ENCODE data around the gene HSPA12A.

HSPA12A gene

DNA sequence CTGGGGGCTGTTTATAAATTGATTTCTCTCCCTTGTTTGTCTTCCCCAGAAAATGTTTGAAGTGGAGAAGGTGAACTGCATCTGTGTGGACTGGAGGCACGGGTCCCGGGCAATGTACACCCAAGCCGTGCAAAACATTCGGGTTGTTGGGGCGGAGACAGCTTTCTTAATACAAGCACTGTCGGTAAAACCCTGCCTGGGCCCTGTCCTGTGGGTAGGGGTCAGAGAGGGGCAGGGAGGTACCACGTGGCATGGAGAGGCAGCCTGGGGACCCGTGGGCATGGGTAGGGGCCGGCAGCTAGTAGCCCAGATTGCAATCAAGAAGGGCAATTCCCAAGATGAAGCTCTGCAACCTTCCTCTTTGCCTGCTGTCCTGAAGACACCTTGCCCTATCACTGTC lies 115.6 kb downstream of the HSPA12A start:
- no peak for FAIRE-seq

DNA sequence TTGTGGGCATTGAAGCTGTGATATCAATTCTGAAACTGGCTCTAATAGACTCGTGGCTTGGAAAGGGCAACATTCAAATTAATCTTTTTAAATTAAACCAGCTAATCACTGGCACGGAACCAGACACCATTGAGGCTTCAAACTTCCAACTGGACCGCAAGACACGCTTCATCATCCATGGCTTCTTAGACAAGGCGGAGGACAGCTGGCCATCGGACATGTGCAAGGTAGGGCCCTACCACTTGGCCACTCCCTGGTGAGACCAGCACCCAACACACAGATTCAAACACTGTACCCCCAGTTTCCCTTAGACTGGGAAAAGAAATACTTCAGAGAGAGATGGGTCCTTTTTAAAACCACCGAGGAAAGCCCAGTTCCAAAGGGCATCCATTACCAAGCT lies 116.5 kb downstream of the HSPA12A start:
- FAIRE-seq: no peak

DNA sequence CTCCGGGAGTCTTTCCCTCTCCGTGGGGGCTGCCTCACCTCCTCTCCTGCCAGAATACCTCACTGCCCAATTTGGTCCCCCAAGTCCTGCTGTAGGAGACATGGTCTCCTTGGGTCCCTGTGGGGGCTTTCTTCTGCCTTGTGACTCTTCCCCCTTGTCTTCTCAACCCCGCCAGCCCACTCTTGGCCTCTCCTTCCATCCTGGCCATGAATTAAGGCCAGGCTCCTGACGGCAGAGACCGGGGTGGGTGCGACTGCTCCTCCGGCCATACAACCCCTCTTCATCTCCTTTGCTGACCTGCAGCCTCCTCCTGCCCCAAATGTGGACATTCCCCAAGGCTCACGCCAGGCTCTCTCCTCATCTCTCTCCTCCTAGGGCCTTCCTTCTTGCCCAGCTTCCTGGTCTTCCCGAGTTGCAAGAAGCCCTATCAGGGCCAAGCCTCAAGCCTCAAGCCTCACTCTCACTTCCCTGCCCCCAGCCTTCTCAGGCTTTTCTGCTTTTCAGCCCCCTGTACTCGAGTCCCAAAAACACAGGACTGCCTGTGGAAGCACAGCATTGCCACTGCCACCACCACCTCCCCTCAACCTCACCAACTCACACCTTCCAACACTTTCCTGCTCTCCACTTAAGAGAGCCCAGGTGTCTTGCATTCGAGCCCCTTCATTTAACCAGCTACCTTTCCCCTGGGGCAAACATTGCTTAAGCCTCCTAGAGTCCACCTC lies 120.3 kb downstream of the HSPA12A start:
- no peak for FAIRE-seq

DNA sequence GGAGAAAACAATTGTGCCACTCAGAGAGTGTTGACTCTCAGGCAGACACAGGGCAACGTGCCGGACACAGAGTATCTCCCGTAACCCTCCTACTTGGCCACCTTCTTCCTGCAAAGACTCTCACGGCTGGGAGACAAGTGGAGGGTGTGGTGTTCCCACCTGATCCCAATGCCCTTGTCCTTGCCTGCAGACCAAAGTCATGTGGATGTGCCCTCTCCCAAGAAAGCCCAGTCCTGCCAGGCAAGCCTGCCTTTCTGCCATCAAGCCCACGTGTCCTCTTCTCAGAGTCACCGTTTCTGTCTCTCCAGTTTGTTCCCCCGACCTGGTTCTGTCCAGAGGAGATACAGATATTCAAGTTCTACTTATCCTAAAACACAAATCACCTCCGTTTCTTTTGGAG lies 120.9 kb downstream of the HSPA12A start:
- FAIRE-seq: no peak

All from A204.1 (cell line).